SKM-1 (cell line): ENCODE measurements around the gene TNIK.

Experiments used
- DNase-seq: peaks from one replicate; lab custom pipeline; 2025; ENCODE audit not compliant: unreplicated experiment; lab: John Stamatoyannopoulos, UW

Gene TNIK

DNA sequence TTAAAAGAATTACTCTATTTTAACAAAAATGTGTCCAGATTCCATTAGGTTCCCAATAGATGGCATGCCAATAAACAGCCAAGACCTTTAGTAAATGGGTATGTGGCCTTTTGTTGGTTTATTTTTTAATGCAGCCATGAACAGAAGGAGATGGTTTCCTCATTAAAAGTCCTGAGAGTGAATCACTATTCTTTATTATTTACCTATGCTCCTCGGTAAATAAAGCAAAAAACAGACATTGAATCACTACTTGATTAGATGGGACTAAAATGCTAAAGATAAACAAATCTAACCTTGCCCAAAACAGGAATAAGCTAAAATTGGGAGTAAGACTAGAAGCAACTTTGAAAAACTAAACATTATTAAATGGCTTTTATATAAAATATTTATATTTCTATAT lies 94.2 kb downstream of the TNIK start:
- no peak for DNase-seq

DNA sequence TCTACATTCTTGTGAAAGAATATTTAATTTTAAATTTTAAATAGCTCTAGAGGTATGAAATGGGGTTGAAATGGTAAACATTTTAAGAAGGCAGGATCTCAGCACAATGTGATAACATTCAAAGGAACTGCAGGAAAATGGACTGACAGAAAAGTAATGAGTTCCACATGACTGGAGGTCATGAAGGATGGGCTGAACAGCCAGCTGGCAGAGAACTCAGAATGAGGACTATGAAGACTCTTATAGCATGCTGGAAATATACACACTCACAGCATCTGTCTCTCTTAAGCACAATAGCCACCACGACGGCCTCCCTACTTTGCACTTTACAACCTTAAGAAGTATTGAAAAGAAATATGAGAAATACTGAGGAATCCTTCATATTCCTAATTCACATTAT lies 94.7 kb downstream of the TNIK start:
- DNase-seq: no peak

DNA sequence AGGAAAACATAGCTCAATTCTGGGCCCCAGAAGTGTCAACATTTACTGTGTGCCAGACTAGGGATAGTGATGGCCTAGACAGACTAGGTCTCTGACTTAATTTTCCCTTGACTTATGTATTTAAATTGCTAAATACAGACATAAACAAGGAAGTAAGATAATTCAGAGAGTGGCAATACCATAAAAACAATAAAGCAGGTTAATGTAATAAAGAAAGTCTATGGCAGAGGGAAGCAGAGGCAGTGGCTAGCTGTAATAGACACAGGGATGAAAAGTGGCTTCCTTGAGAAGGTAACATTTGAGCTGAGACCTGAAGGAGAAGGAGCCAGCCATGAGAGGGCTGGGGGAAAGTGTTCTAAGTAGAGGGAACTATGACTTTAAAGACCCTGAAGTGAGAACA lies 95.7 kb downstream of the TNIK start:
- no peak for DNase-seq

DNA sequence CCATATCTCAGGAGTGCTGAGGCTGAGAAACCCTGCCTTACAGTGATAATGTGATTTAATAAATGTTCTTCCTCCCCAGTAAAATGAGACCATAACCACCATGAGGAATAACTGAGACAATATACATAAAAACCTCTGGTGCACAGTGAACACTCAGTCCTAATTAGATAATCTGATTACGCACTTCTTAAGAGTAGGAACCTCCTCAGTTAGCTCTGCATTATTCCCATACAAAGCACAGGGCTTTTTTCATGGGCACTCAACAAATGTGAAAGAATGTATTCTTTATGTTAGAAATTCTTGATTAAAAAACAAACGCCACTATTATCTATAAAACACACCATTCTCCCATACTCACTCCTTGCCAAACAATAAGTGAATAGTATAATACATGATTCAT lies 97.0 kb downstream of the TNIK start:
- DNase-seq: no peak

DNA sequence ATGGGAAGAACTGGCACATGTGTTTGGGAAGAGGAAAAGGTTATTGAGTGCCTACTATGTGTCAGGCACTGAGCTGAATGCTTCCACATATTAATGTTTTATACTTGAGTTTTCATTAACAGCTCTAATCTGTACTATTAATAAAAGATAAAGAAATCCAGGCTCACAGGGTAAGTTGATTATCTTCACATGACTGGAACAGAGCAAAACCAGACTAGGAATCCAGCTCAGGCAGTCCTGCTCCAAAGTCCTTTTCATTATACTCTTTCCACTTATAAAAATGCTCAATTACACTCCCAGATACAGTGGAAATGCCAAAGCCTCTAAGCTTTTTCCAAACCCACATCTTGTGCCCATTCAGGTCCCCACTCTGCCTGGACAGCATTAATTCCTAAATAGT lies 97.6 kb downstream of the TNIK start:
- DNase-seq: no peak

DNA sequence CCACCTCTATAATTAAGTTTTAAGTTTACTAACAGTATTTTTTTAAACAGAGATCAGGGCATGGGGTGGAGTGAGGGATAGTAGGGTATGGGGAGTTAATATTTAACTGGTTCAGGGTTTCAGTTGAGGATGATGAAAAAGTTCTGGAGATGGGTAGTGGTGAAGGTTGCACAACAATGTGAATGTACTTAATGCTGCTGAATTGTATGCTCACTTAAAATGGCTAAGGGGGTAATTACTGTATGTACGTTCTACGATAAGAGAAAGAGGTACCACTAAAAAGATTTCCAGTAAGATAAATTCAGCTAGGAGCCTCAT lies 101.4 kb downstream of the TNIK start:
- DNase-seq: no peak

DNA sequence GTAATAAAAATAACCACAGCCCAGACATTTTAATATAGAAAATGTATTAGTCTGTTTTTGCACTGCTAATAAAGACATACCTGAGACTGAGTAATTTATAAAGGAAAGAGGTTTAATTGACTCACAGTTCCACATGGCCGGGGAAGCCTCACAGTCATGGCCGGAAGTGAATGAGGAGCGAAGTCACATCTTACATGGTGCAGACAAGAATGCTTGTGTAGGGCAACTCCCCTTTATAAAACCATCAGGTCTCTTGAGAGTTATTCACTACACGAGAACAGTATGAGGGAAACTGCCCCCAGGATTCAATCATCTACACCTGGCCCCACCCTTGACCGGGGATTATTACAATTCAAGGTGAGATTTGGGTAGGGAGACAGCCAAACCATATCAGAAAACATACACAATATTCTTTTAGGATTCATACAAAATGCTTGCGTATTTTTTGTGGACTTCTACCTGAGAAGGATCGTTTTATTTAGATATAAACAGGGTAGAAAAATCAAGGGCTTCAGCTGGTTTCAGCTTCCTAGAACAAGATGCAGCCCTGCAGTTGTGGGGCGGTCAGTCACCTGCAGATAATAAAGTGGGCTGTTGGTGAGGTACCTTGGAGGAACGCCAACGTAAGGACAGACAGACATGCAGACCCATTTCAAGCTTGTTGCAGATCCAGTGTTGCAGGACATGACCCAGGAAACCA lies 101.9 kb downstream of the TNIK start:
- no peak for DNase-seq

DNA sequence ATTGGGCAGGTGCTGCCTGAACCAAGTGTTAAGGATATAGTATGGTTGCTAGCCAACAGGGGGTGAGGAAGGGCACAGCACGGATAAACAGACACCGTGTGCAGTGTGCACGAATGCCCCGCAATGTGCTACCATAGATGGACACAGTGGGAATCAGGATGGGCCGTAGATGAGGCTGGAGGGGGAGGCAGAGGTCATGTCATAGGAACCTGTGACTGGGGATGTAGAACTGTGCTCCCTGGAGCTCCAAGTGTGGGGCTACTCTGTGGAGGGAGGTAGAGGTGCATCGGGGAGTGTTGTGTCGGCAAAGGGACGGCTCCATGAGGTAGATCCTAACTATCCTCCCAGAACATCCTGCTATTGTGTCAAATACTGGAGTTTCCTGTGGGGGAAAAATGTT lies 102.5 kb downstream of the TNIK start:
- no peak for DNase-seq

DNA sequence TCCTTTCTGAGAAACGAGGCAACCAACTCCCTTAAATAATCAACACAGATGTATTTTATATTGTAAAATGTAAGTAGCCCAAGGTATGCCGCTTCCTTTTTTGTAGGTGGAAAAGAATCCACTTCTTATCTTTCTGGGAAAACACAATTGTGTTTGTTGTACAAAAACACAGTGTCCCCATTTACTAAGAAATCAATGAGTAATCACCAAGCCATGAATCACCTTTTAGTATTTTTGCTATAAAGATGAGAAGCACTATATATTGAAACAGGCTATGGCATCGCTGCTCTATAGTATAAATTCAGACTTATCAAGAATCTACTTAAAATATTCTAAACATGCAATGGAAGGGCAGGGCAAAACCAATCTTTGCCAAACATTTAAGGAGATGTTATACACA lies 104.0 kb downstream of the TNIK start:
- no peak for DNase-seq

DNA sequence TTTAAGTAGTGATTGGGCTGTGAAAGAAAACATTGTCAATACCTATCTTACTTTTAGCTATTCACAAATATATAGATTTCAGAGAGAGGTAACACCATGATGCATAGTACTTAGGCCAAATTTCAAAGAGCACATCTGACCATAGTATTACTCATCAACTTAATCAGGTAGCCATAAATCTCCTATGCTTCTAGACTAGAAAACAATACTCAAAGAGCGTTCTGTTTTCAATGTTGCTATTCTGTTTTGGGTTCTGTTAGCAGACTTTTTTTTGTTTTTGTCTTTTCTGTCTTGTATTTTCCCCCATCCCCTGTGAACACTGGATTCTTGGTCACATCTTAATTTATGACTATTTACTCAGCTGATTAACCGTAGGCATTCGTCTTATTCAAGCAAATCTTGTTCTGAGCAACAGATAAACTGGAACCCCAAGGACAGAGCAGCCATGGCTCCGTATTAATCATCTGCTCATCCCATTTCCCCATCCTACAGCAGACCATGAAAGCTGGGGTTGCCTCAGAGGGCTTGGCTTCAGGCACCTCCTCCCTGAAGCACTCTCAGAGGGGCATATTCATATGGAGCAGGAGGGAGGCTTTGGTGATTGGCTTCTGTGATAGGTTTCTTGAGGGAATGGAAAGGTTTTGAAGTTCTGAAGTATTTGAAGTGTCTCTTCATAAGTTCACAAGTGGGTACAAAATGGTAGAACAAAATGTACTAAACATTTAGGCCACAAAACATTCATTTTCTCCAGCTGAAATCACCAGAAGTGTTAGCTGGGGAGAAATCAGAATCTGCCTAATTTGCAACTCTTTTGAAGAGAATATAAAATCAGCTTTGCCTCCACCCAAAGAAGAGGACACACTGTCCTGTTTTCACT lies 105.3 kb downstream of the TNIK start:
- no peak for DNase-seq

DNA sequence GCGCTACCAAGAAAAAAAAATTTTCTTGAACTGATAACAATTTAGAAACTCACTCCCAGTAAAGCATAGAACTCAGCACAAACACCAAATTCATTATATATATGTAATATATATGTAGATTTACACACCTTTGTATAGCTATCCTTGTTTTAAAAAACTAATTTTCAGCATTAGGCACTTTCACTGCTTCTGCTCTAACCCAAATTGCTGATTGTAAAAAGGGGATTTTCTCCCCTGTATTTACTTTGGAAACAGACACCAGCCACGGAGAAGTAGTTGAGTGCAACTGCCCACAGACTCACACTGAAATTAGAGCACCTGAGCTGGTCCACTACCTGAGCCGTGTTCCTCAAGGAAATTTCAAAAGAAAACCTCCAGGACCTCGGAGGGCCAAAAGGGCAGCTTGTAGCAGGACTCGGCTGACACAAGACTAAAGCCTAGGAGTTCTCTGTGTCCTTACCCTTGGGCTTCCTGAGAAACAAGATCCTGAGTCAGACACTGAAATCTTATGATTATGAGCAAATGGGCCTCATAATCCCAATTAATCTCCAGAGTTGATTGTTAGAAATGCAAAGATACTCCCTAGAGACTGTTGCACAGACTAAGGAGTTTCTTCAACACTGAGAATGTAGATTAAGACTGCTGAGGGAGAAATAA lies 106.0 kb downstream of the TNIK start:
- DNase-seq: no peak

DNA sequence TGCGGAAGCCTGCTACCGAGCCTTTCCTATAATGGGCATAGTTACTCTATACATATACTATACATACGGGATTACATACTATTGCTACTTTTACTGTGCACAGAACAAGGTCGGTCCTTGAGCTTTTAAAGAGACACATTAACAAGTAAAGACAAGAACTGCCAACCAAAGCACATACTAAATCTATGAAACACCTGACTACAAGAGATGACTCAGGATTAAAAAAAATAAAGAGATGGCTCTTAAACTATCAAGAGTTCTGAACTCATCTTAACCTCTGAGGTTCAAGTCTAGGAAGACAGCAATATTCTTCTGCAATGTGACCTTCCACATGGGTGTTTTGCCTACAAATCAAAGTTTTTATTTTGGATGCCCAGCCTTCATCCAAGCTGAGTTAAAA lies 106.8 kb downstream of the TNIK start:
- DNase-seq: no peak

DNA sequence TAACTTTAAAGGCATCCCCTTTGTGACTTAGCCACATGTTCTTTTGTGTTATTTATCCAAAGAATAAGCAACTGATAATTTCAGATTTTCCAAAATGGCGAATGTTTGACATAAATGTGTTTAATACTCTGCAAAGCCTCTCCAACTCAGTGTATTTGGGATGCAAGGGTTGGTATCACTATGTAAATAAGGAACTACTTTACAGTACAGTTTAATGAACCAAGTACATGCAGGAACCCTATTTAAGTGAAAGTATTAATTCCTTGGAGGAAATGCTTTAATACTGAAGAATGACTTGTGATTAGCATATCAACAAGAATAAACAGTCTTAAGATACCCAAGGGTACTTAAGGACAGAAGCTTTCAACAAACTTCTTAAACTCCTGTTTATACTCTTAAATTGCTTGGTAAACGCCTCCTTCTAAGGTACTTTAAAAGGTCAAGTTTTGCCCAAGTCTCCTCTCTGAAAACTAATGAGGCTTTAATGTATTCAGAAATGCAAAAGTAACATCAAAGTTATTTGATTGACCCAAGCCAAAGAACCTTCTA lies 107.7 kb downstream of the TNIK start:
- no peak for DNase-seq

DNA sequence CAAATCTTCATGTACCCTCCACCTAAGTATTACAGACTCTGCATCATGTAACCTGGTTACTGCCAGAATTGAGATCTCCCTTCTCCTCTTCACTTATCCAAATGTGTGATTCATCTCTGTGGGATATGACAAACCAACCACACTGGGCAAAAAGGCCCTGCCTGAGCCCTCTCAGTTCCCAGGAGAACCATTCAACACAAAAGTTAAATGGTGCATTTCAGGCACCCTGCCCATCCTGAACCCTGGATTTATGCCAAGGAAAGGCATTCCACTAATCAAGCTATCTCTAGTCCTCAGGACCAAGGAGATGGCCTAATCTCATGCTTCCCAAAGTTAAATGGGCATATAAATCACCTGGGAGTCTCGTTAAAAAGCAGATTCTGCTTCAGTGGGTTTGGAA lies 108.5 kb downstream of the TNIK start:
- DNase-seq: no peak

DNA sequence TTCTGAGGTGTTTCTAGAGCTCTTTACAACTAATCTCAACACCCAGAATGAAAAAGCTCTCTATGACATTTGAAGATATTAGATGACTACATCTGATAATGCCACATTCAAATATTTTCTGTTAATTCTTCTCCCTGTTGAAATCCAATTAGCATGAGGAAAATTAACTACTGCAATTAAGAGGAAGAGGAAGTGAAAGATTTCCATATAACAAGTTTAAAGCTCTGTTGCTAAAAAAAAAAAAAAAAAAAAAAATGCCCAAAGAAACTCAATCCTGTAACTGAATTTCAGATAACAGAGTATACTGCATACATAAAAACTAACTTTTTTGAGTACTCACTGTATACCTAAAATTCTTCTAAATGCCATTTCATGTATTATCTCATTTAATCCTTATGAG lies 109.8 kb downstream of the TNIK start:
- no peak for DNase-seq

DNA sequence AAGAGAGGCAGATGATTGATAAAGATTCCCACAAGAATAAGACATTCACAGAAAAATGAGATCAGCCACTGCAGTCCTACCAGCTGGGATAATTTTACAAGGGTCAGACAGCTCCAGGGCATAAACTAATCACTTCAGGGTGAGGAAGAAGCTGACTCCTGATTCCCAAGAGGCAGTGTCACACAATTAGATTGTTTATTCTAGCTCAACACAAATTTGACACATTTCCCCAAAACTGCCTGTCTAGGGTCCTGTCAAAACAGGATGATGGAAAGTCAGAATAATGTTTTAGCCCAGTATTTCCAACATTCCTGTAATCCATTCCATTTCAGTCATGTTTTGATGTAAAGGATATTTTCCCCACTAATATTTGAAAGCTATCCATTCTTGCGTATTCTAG lies 110.8 kb downstream of the TNIK start:
- DNase-seq: no peak

DNA sequence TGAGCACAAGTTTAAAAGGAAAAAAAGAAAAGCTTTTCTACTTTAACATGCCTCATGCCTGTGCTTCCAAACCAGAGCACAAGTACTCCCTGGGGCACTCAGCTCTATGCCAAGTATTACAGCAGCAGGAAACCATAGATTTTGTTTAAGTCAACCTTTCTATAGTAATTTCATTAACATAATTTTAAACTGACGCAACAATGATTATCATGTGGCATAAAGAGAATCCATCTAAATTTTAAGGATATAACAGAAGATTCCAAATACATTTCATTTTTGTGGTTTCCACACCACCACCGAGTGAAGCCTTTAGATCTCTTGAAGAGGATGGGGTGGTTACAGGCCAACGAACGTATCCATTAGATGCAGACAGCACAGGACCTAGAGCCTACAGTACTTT lies 112.1 kb downstream of the TNIK start:
- DNase-seq: no peak

DNA sequence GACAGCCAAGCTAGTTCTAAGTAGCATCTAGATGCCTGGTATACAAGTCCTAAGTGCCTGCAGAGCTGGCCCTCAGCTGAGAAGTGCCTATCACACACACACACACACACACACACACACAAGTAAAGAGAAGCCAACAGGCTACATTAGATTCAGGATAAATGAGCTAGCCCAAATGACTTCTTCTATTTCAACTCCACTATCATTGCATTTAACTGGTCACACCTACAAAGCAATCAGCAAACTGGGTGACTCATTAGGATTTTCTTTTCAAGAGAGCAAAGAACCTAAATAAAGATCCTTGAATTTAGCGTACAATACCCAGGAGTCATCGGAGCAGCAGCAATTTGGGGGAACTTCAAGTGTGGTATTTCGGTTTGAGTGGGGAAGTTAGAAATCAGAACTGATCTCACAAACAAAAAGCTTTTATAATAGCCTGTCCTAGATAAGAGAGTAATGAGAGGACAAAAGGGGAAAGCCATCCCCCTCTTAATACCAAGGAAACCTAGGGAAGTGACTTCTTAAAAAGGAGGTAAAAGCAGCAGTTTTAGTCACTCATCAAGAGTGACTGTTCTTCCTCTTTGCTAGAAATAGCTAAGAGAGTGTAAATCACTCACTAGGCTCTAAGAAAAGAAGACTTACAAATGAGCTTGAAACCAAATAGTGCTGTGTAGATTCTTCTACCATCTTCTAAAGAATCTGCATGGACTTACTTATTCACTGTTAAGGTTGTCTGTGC lies 112.7 kb downstream of the TNIK start:
- DNase-seq: peak; percentile 53

DNA sequence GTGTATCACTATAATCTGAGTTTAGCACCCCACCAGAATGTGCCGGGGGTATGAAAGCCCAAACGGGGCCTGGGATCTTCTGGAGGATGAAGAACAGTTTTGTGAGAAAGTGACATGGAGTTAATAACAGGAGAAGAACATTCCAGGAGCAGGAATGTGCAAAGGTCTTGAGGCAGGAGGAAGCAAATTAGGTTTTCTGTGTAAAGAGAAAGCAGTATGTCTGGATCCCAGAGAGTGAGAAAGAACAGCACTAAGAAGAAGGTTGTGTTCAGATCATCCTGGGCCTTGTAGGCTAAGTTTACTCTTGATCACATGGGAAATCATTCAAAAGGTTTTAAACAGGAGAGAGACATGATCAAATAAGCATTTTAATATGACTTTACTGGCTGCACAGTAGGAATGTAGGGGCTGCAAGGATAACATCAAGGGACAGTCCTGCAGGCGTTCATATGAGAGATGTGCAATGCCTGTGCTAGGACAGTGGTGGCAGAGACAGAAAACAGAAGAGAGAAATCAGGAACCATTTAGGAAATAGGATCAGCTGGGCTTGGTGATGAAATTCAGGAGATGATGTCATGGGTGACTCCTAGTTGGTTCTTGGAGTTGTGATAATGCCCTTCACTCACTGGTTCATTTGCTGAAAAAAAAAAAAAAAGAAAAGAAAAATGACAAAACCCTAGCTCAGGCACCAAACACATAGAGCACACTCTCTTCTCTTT lies 113.5 kb downstream of the TNIK start:
- DNase-seq: peak; percentile 85

DNA sequence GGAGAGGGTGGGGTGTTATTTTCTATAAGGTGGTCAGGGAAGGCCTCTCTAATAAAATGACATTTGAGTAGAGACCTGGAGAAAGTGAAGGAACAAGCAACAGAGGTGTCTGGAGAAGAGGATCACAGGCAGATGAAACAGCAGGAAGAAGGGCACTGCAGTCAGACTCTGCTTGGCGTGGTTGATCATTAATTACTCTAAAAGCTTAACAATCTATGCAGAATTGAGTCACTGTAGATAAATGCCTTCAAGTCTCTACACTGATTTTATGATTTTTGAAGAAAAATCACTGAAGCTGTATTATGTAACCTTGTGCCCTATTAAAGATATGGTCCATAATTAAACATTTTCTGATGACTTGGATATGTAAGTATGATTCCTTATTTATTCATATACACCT lies 114.2 kb downstream of the TNIK start:
- no peak for DNase-seq
